Measurements from ENCODE around the gene COL23A1.

Gene COL23A1

DNA sequence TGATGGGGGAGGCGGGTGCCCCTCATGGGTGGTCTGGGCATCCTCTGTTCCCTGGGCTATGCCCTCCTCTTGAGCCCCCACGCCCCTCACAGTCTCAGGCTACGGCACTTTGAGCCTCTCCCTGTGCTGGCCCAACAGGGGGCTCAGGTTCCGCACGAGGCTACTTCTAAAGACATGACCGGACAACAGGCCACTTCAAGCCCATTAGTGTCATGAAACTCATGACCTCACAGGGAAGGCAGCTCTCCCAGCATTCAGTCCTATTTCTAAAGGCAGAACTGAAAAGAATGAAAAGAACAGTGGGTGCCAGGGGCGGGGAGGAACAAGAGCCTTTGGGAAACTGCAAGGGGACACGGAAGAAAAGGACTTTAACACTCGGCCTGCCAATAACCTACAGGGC is 45.0 kb downstream of the COL23A1 start:
- no peak overlapping the region for H3K4me3 ChIP-seq (replicated peaks; ENCODE audit: low read depth, low read length)
- no peak for TF ChIP-seq CTCF (IDR thresholded peaks at IDR 0.05; ENCODE audit: low read depth, low read length, missing control alignments)

GRCh38 chr5:178544166-178544834 is 45.9 kb downstream of the COL23A1 start:
- no peak for DNase-seq (ENCODE audit: extremely low read depth, low read depth)
- no peak overlapping the region for H3K4me3 ChIP-seq (replicated peaks; ENCODE audit: low read depth, low read length)
- no peak for TF ChIP-seq CTCF (IDR thresholded peaks at IDR 0.05; ENCODE audit: low read depth, low read length, missing control alignments)

More for the DNA sequence above, 45.0 kb downstream of the COL23A1 start:
- no peak for DNase-seq (ENCODE audit: extremely low read depth, low read depth)

DNA sequence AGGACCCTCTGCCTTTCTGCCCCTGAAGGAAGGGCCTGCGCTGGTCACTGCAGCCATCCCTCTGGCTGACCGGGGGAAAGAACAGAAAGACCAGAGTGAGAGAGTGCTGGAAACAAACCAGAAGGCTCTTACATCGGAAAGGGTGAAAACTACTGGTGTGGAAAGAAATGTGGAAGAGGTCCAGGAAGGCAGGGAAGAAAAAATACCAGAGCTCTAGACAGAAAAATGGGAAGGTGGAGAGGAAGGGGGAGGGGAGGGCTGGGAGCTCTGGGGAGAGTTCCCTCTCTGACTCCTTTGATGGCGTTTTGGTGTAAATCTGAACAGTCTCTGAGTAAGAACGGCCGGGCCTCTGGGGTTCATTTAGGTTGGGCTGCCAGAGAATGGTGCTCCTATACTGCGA is 47.7 kb downstream of the COL23A1 start:
- DNase-seq (ENCODE audit: extremely low read depth, low read depth), result no peak
- TF ChIP-seq CTCF (IDR thresholded peaks at IDR 0.05; ENCODE audit: low read depth, low read length, missing control alignments), result no peak
- H3K4me3 ChIP-seq (replicated peaks; ENCODE audit: low read depth, low read length), result no peak overlapping the region

- no peak for DNase-seq (ENCODE audit: extremely low read depth, low read depth)
- no peak overlapping the region for H3K4me3 ChIP-seq (replicated peaks; ENCODE audit: low read depth, low read length)
- no peak for TF ChIP-seq CTCF (IDR thresholded peaks at IDR 0.05; ENCODE audit: low read depth, low read length, missing control alignments)
These were observed 49.7 kb downstream of the COL23A1 start for GRCh38 chr5:178540526-178540925.

DNA sequence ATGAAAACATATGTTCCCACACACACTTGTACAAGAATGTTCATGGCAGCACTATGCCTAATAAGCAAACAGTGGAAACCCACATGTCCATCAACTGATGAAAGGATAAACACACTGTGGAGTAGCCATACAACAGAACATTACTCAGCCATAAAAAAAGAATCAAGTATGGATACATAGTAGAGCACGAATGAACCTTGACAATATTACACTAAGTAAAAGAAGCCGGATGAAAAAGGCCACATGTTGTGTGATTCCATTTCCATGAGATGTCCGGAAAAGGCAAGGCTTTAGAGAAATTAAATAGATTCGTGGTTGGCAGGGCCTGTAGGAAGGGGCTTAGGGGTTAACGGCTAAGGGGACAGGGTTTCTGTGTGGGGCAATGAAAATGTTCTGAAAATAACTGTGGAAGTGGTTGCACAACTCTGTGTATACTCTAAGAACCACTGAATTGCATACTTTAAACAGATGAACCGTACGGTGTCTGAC is 51.4 kb downstream of the COL23A1 start:
- TF ChIP-seq CTCF (IDR thresholded peaks at IDR 0.05; ENCODE audit: low read depth, low read length, missing control alignments), result no peak
- H3K4me3 ChIP-seq (replicated peaks; ENCODE audit: low read depth, low read length), result no peak overlapping the region
- no peak for DNase-seq (ENCODE audit: extremely low read depth, low read depth)

DNA sequence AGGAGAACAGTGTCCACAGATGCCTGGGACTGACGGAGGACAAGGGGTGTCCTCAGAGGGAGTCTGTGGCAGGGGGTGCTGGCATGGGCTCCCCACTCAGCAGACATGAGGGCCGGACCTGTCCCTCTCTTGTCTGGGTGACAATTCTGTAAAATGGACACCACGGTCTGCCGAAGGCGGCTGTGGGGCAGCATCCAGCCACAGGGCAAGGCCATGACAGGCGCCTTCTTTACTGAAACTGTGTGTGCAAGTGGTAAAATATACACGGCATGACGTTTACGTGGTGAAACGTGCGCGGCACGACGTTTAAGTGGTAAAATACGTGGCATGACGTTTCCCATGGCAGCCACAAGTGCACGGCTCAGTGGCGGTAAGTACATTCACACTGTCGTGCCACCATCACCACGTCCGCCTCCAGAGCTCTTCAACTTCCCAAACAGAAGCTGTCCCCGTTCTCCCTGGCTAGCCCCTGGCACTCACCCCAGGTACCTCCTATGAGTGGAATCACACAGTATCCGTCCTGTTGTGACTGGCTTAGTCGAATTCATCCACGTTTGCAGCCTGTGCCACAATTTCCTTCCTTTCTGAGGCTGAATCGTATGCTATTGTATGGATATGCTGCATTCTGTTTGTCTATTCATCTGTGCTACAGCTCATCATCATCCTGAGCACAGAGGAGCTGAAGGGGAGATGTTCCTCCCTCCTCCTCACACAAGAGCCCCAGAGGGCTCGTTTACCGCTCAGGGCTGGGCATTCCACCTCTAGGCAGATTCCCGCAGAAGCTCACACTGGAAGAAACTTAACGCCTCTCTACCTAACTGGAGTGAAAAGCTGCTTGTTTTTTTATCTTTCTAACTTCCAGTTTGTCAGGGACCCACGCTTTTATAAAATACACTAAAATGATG is 52.5 kb downstream of the COL23A1 start:
- DNase-seq (ENCODE audit: extremely low read depth, low read depth), result no peak
- TF ChIP-seq CTCF (IDR thresholded peaks at IDR 0.05; ENCODE audit: low read depth, low read length, missing control alignments), result no peak
- H3K4me3 ChIP-seq (replicated peaks; ENCODE audit: low read depth, low read length), result no peak overlapping the region
